AG20443 (cell line): ENCODE data around the gene TOMM40L.

Experiments used
- DNase-seq: peaks from one replicate; pipeline ENCODE4 v3.0.0; 2012; ENCODE audit warnings: low spot score, mixed read lengths

The TOMM40L gene

GRCh38 chr1:161225534-161226319 lies at the start of gene TOMM40L:
TSS of gene TOMM40L (plus strand) at chr1:161226060. CDS start at chr1:161226490, 430 bp downstream.
- peak; percentile 97 for DNase-seq

DNA sequence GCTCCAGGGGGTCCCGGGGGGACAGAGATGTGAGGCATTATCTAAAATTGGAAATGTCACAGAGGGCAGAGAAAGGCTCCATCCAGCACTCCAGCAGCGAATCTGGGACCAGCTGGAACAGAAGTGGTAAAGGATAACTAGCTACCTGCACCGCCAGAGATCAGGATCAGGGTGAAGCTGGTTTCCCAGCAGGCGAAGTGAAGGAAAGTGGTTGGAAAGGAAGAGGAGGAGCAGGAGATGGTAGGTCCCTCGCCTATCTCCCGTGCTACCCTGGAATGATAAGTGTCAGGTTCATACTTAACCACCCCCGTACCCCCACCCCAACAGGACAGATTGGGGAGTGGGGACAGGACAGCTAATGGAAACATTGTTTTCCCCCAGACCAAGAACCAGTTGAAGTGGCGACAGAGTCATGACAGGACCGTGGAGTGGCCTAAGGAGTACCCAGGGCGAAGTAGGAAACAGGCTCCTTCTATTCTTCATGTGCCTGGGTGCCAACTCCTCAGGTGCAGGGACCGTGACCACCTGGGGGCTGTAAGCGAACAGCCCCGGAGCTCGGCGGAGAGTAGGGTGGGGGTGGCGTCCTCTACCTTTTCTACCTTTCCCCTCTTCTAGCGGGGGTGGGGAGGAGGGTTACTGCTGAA lies 49.3 kb upstream of the TOMM40L start:
- no peak for DNase-seq

- DNase-seq, result peak; percentile 97
These were observed 48.5 kb upstream of the TOMM40L start, which contains the start of gene B4GALT3 for GRCh38 chr1:161177112-161177935. TSS of gene B4GALT3 (minus strand) at chr1:161177507. CDS start at chr1:161176060, 1,447 bp downstream.

DNA sequence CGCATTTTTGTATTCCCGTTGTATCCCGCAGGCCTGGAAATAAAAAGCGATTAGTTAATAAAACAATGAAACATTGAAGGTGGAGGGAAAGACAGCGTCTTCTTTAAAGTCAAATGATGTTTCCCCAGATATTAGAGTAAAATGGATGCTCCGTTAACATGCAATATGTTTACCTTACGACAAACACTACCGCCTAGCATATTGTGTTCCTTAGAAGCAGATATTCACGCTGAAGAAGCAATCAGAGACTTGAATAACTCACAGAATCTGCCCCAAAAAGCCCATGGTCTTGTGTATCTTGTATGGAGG lies 48.0 kb upstream of the TOMM40L start:
- DNase-seq, result no peak

- no peak for DNase-seq
These were observed 46.2 kb upstream of the TOMM40L start for GRCh38 chr1:161179698-161180097.

GRCh38 chr1:161180639-161181038 lies 45.2 kb upstream of the TOMM40L start:
- DNase-seq, result no peak

DNA sequence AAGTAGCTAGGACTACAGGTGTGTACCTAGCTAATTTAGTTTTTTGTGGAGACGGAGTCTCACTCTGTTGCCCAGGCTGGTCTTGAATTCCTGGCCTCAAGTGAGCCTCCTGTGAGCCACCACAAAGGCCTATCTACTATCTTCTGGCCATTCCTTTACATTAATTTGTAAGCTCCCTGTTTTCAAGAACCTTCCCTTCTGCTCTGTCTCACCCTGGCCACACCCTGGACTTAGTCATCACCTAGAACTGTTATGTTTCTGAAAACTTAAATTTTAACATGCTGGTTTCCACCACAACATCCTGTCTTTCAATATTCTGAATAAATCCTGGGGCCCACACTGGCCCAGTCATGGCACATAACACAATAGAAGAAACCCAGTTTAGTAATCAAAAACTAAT lies 43.6 kb upstream of the TOMM40L start:
- peak; percentile 58 for DNase-seq

DNA sequence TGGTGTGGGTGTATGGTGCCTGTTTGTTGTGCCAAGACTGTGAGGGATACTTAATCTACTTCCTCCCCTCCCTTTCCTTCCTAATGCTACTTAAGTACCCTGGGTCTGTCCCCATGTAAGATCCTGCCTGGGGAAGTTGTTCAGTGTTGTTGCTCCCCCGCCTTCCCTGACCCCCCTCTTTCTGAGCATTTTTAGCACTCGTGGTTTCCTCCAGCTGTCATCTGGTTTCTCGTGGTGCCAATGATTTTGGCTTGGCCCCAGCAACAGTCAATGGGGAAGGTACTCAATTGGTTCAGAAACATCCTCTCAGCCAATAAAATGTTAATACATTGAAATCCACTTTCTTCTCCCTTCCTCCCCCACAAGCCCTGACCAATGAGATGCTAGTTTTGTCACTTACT lies 40.6 kb upstream of the TOMM40L start:
- DNase-seq, result peak; percentile 61

DNA sequence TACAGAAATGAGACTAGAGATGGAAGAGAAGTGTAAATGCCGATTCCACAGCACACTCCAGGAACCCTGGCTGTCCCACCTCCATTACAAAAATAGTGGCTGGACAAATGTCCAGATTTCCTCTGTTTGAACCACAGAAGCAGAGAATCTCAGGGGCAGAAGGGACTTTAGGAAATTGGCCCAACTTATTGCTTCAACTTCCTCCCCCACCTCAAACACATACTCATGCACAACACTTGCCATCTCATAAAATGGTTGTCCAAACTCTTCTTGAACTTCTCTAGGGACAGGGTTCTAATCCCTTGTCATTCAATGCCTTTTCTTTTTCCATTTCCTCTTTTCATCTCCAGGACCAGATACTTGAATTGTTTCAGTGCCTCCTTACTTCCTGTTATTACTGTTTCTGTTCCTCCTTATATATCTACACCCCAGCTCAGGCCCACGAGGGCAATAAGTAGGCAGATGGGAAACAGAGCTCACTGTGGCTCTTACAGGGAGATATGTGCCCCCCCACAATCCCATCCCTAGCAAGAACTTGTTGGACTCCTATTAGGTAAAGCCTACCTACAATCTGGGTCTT lies 40.0 kb upstream of the TOMM40L start:
- DNase-seq, result no peak

GRCh38 chr1:161187311-161187710 lies 38.5 kb upstream of the TOMM40L start:
- DNase-seq, result no peak

- DNase-seq, result no peak
These were observed 37.5 kb upstream of the TOMM40L start for GRCh38 chr1:161188381-161188780.

- DNase-seq, result peak; percentile 69
These were observed 36.8 kb upstream of the TOMM40L start for GRCh38 chr1:161189036-161189435.

- no peak for DNase-seq
These were observed 34.8 kb upstream of the TOMM40L start for GRCh38 chr1:161190962-161191521.

- DNase-seq, result no peak
These were observed 33.9 kb upstream of the TOMM40L start for GRCh38 chr1:161191971-161192370.

GRCh38 chr1:161192476-161193465 lies 33.1 kb upstream of the TOMM40L start:
- DNase-seq, result peak; percentile 82

DNA sequence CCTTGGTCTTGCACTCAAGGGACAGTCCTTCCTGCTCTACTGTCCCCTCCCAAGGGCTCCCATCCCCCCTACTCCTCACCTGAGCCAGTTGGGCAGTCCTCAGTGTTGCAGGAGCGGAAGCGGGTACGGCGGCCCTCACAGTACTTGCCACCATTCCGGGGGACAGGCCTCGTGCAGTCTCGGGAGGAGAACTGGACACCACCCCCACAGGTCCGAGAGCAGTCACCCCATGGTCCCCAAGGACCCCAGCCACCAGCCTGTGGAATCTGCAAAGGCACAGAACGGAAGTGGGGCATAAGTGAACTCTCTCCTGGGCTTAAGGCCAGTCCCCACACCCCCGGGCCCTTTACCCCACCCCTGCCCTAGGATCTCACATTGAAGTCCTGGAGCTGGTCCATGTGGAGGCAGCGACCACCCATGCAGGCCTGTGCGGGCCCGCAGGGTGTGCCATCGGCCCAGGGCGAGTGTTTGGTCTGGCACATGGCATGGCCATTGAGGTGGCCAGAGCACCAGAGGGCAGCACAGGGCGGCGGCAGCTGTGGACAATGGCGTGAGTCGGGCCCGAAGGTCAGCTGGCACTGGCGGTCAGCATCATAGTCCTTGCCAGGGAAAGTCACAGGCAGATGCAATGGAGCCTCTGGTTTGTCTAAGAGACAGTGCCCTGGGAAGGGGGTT lies 32.2 kb upstream of the TOMM40L start:
- DNase-seq, result no peak

- no peak for DNase-seq
These were observed 30.7 kb upstream of the TOMM40L start for GRCh38 chr1:161195171-161195570.

GRCh38 chr1:161196111-161196510 lies 29.7 kb upstream of the TOMM40L start:
- DNase-seq, result no peak

DNA sequence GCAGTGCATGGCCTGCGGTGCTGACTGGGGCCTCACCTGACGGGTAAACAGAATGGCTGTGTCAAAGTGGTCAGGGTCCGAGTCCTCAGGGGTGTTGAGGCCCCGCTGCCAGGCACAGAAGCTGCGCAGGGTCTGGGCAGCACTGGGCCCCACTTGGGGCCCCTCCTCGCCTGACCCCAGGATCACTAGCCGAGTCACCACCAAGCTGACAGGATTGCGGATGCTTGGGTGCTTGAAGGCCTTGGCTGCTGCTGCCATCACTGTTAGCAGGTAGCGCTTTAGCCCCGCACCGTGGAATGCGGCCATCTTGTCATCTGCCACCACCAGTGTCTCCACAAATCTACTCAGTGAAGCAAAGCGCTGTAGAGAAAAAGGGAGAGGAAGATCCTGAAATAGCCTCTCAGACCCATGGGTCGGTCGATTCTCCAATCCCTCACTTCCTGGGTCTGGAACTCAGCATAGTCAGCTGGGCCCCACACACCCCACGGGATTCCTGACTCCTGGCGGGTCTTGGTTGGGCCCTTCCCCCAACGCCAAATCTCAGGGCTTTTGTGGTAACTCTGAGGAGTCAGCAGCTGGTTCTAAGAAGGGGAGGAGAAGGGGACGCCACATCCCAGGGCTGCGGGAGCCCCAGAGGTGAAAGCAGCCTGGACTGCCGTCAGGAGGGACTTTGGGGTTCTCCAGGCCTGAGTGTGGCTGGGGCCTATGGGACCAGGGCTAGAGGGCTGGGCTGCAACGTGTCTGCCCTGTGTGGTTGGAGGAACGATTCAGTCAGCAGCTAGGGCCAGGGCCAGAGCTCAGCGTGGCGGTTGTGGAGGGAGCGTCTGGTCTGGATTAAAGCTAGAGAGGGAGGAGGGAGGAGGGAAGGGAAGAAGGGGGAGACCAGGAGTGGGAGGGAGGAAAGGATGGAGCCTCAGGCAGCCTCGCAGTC lies 29.1 kb upstream of the TOMM40L start:
- DNase-seq, result peak; percentile 87
